ENCODE data around the gene SUSD1. TPM values are rescaled to one million over a fixed set of nuclear protein-coding genes. Genes with fewer than 3 reads are reported as not detected.

SUSD1 gene
- total and polyA plus RNA-seq, 8 donors = 1.6 to 50.4 (median 21.1) TPM

- intact Hi-C loops (cut with DNase I; ENCODE audit: low total_unique reads) = no loop called here
- Histone ChIP-seq H3K27ac (peak overlapping the region in 4 of 5 donors; percentile 73 to 90 (median 84)), H3K4me3 (no peak overlapping the region), H3K9me3 (no peaks in the 10 kb centered on the region), H3K36me3 (no peaks in the 10 kb centered on the region), H3K4me1 (peaks cover 16 to 49% (median 22%) of the 10 kb centered on the region in 4 donors), H3K27me3 (no peaks in the 10 kb centered on the region)
- TF ChIP-seq POLR2AphosphoS5 (IDR thresholded peaks at IDR 0.05) (peak in 1 of 3 donors; percentile 21), EP300 (IDR thresholded peaks at IDR 0.05) (no peak)
- WGBS, 5 donors = 61 to 80% (median 77%) methylated on average over 13 of the region's 13 CpGs
- DNase-seq = peak in 1 of 2 donors; percentile 59
Measured at GRCh38 chr9:112059145-112059965, 115.7 kb downstream of the SUSD1 start.

GRCh38 chr9:112056996-112057395, 118.1 kb downstream of the SUSD1 start:
- Histone ChIP-seq H3K27me3 (no peaks in the 10 kb centered on the region), H3K4me3 (no peak overlapping the region), H3K27ac (no peak overlapping the region), H3K9me3 (no peaks in the 10 kb centered on the region), H3K4me1 (peaks cover 16 to 41% (median 22%) of the 10 kb centered on the region in 4 donors), H3K36me3 (no peaks in the 10 kb centered on the region)
- no peak for DNase-seq
- 73 to 90% (median 79%) methylated on average over 2 of the region's 2 CpGs for WGBS, 5 donors
- intact Hi-C loops (cut with DNase I; ENCODE audit: low total_unique reads) = no loop called here
- TF ChIP-seq EP300 (IDR thresholded peaks at IDR 0.05) (no peak), POLR2A (IDR thresholded peaks at IDR 0.05) (no peak)

- H3K4me1 ChIP-seq = peaks cover 11 to 39% (median 23%) of the 10 kb centered on the region in 4 donors
- DNase-seq = no peak
- no peak overlapping the region for H3K4me3 ChIP-seq
- no peaks in the 10 kb centered on the region for H3K36me3 ChIP-seq
- TF ChIP-seq POLR2AphosphoS5 (IDR thresholded peaks at IDR 0.05) (no peak), POLR2A (IDR thresholded peaks at IDR 0.05) (no peak), EP300 (IDR thresholded peaks at IDR 0.05) (no peak), CTCF (IDR thresholded peaks at IDR 0.05) (no peak)
- no peaks in the 10 kb centered on the region for H3K9me3 ChIP-seq
- H3K27me3 ChIP-seq = no peaks in the 10 kb centered on the region
- no peak overlapping the region for H3K27ac ChIP-seq
- intact Hi-C loops (cut with DNase I; ENCODE audit: low total_unique reads) = no loop called here
- WGBS, 5 donors = 89 to 97% (median 93%) methylated on average over 4 of the region's 4 CpGs
Measured at GRCh38 chr9:112054916-112055315, 120.2 kb downstream of the SUSD1 start.

GRCh38 chr9:112051812-112052211, 123.3 kb downstream of the SUSD1 start:
- WGBS, 5 donors = 82 to 94% (median 90%) methylated on average over 5 of the region's 5 CpGs
- no peaks in the 10 kb centered on the region for H3K36me3 ChIP-seq
- TF ChIP-seq POLR2A (IDR thresholded peaks at IDR 0.05) = no peak
- no peak for TF ChIP-seq POLR2AphosphoS5 (IDR thresholded peaks at IDR 0.05)
- no peak for TF ChIP-seq EP300 (IDR thresholded peaks at IDR 0.05)
- no peak for TF ChIP-seq CTCF (IDR thresholded peaks at IDR 0.05)

GRCh38 chr9:112050544-112051475, 124.3 kb downstream of the SUSD1 start:
- 38 to 46% (median 43%) methylated on average over 7 of the region's 7 CpGs for WGBS, 5 donors
- peak; percentile 57 to 90 for DNase-seq
- Histone ChIP-seq H3K27me3 (no peaks in the 10 kb centered on the region), H3K36me3 (no peaks in the 10 kb centered on the region), H3K4me1 (peaks cover 21 to 38% (median 26%) of the 10 kb centered on the region in 4 donors), H3K27ac (peak overlapping the region; percentile 5 to 65 (median 63)), H3K9me3 (no peaks in the 10 kb centered on the region), H3K4me3 (no peak overlapping the region)
- intact Hi-C loops (cut with DNase I; ENCODE audit: low total_unique reads) = no loop called here
- TF ChIP-seq EP300 (IDR thresholded peaks at IDR 0.05) (no peak), POLR2AphosphoS5 (IDR thresholded peaks at IDR 0.05) (peak in 2 of 3 donors; percentile 19 to 53)

More at GRCh38 chr9:112051812-112052211, 123.3 kb downstream of the SUSD1 start:
- DNase-seq = no peak
- Histone ChIP-seq H3K4me1 (peaks cover 21 to 38% (median 26%) of the 10 kb centered on the region in 4 donors), H3K27ac (no peak overlapping the region), H3K9me3 (no peaks in the 10 kb centered on the region), H3K27me3 (no peaks in the 10 kb centered on the region), H3K4me3 (no peak overlapping the region)
- intact Hi-C loops (cut with DNase I; ENCODE audit: low total_unique reads) = no loop called here

Measured in stomach (tissue), 9 donors.